ENCODE measurements around the gene BCAR1. TPM values are rescaled to one million over a fixed set of nuclear protein-coding genes. Genes with fewer than 3 reads are reported as not detected.
"Not testable (repeated sequence)": the region's sequence is repeated elsewhere in the genome, so short reads cannot be mapped to it uniquely, and the experiment has no call there.

BCAR1 gene
- polyA plus RNA-seq, 2 donors = 20.2 to 25.7 TPM

- Histone ChIP-seq H3K27ac (ENCODE audit: low read depth in 2 of 2, low read length in 1 of 2) (peak overlapping the region in 1 of 2 donors; percentile 38), H3K36me3 (ENCODE audit: control insufficient read depth in 2 of 2, insufficient read depth in 2 of 2, low read length in 1 of 2) (peaks cover 0 to 7% of the 10 kb centered on the region in 2 donors), H3K4me1 (ENCODE audit: control insufficient read depth in 2 of 2, insufficient read depth in 2 of 2, low read length in 1 of 2) (peaks cover 3 to 19% of the 10 kb centered on the region in 2 donors), H3K27me3 (ENCODE audit: control insufficient read depth in 1 of 2, insufficient read depth in 2 of 2, low read length in 2 of 2) (no peaks in the 10 kb centered on the region), H3K9me3 (ENCODE audit: control insufficient read depth in 2 of 2, insufficient read depth in 1 of 2, low read depth in 1 of 2, low read length in 1 of 2) (no peaks in the 10 kb centered on the region), H3K4me3 (ENCODE audit: low read depth in 1 of 2, low read length in 2 of 2) (no peak overlapping the region)
- WGBS, 2 donors = 47 to 58% methylated on average over 7 of the region's 7 CpGs
Observed at GRCh38 chr16:75288181-75288580, 36.8 kb upstream of the BCAR1 start.

- Histone ChIP-seq H3K4me1 (ENCODE audit: control insufficient read depth in 2 of 2, insufficient read depth in 2 of 2, low read length in 1 of 2) (peaks cover 3 to 16% of the 10 kb centered on the region in 2 donors), H3K9me3 (ENCODE audit: control insufficient read depth in 2 of 2, insufficient read depth in 1 of 2, low read depth in 1 of 2, low read length in 1 of 2) (no peaks in the 10 kb centered on the region), H3K27ac (ENCODE audit: low read depth in 2 of 2, low read length in 1 of 2) (no peak overlapping the region), H3K36me3 (ENCODE audit: control insufficient read depth in 2 of 2, insufficient read depth in 2 of 2, low read length in 1 of 2) (peaks cover 0 to 7% of the 10 kb centered on the region in 2 donors), H3K4me3 (ENCODE audit: low read depth in 1 of 2, low read length in 2 of 2) (no peak overlapping the region), H3K27me3 (ENCODE audit: control insufficient read depth in 1 of 2, insufficient read depth in 2 of 2, low read length in 2 of 2) (no peaks in the 10 kb centered on the region)
- 75 to 79% methylated on average over 5 of the region's 5 CpGs for WGBS, 2 donors
Observed at GRCh38 chr16:75287708-75288107, 36.3 kb upstream of the BCAR1 start.

GRCh38 chr16:75286389-75286788 is 35.0 kb upstream of the BCAR1 start:
- Histone ChIP-seq H3K4me1 (ENCODE audit: control insufficient read depth in 2 of 2, insufficient read depth in 2 of 2, low read length in 1 of 2) (peaks cover 3 to 16% of the 10 kb centered on the region in 2 donors), H3K36me3 (ENCODE audit: control insufficient read depth in 2 of 2, insufficient read depth in 2 of 2, low read length in 1 of 2) (peaks cover 0 to 6% of the 10 kb centered on the region in 2 donors), H3K9me3 (ENCODE audit: control insufficient read depth in 2 of 2, insufficient read depth in 1 of 2, low read depth in 1 of 2, low read length in 1 of 2) (no peaks in the 10 kb centered on the region), H3K4me3 (ENCODE audit: low read depth in 1 of 2, low read length in 2 of 2) (no peak overlapping the region), H3K27ac (ENCODE audit: low read depth in 2 of 2, low read length in 1 of 2) (no peak overlapping the region), H3K27me3 (ENCODE audit: control insufficient read depth in 1 of 2, insufficient read depth in 2 of 2, low read length in 2 of 2) (no peaks in the 10 kb centered on the region)
- 81 to 86% methylated on average over 6 of the region's 6 CpGs for WGBS, 2 donors

- Histone ChIP-seq H3K9me3 (ENCODE audit: control insufficient read depth in 2 of 2, insufficient read depth in 1 of 2, low read depth in 1 of 2, low read length in 1 of 2) (no peaks in the 10 kb centered on the region), H3K4me3 (ENCODE audit: low read depth in 1 of 2, low read length in 2 of 2) (no peak overlapping the region), H3K36me3 (ENCODE audit: control insufficient read depth in 2 of 2, insufficient read depth in 2 of 2, low read length in 1 of 2) (no peaks in the 10 kb centered on the region), H3K4me1 (ENCODE audit: control insufficient read depth in 2 of 2, insufficient read depth in 2 of 2, low read length in 1 of 2) (peaks cover 0 to 2% of the 10 kb centered on the region in 2 donors), H3K27me3 (ENCODE audit: control insufficient read depth in 1 of 2, insufficient read depth in 2 of 2, low read length in 2 of 2) (no peaks in the 10 kb centered on the region), H3K27ac (ENCODE audit: low read depth in 2 of 2, low read length in 1 of 2) (peak overlapping the region in 1 of 2 donors; percentile 47)
- WGBS, 2 donors = 56 to 69% methylated on average over 11 of the region's 11 CpGs
Observed at GRCh38 chr16:75282466-75283281, 31.2 kb upstream of the BCAR1 start.

GRCh38 chr16:75281826-75282225 is 30.4 kb upstream of the BCAR1 start:
- Histone ChIP-seq H3K9me3 (ENCODE audit: control insufficient read depth in 2 of 2, insufficient read depth in 1 of 2, low read depth in 1 of 2, low read length in 1 of 2) (no peaks in the 10 kb centered on the region), H3K36me3 (ENCODE audit: control insufficient read depth in 2 of 2, insufficient read depth in 2 of 2, low read length in 1 of 2) (no peaks in the 10 kb centered on the region), H3K4me3 (ENCODE audit: low read depth in 1 of 2, low read length in 2 of 2) (no peak overlapping the region), H3K27me3 (ENCODE audit: control insufficient read depth in 1 of 2, insufficient read depth in 2 of 2, low read length in 2 of 2) (no peaks in the 10 kb centered on the region), H3K4me1 (ENCODE audit: control insufficient read depth in 2 of 2, insufficient read depth in 2 of 2, low read length in 1 of 2) (no peaks in the 10 kb centered on the region), H3K27ac (ENCODE audit: low read depth in 2 of 2, low read length in 1 of 2) (no peak overlapping the region)
- WGBS, 2 donors = 64 to 65% methylated on average over 6 of the region's 6 CpGs

- H3K36me3 ChIP-seq (ENCODE audit: control insufficient read depth in 2 of 2, insufficient read depth in 2 of 2, low read length in 1 of 2); H3K4me3 ChIP-seq (ENCODE audit: low read depth in 1 of 2, low read length in 2 of 2); H3K27me3 ChIP-seq (ENCODE audit: control insufficient read depth in 1 of 2, insufficient read depth in 2 of 2, low read length in 2 of 2); H3K27ac ChIP-seq (ENCODE audit: low read depth in 2 of 2, low read length in 1 of 2); H3K4me1 ChIP-seq (ENCODE audit: control insufficient read depth in 2 of 2, insufficient read depth in 2 of 2, low read length in 1 of 2); H3K9me3 ChIP-seq (ENCODE audit: control insufficient read depth in 2 of 2, insufficient read depth in 1 of 2, low read depth in 1 of 2, low read length in 1 of 2): not testable (repeated sequence)
- WGBS, 2 donors = 91% methylated on average over 2 of the region's 2 CpGs
Observed at GRCh38 chr16:75281009-75281408, 29.6 kb upstream of the BCAR1 start.

GRCh38 chr16:75280331-75280804 is 28.9 kb upstream of the BCAR1 start:
- Histone ChIP-seq H3K27me3 (ENCODE audit: control insufficient read depth in 1 of 2, insufficient read depth in 2 of 2, low read length in 2 of 2) (no peaks in the 10 kb centered on the region), H3K36me3 (ENCODE audit: control insufficient read depth in 2 of 2, insufficient read depth in 2 of 2, low read length in 1 of 2) (no peaks in the 10 kb centered on the region), H3K27ac (ENCODE audit: low read depth in 2 of 2, low read length in 1 of 2) (no peak overlapping the region), H3K4me1 (ENCODE audit: control insufficient read depth in 2 of 2, insufficient read depth in 2 of 2, low read length in 1 of 2) (no peaks in the 10 kb centered on the region), H3K4me3 (ENCODE audit: low read depth in 1 of 2, low read length in 2 of 2) (no peak overlapping the region), H3K9me3 (ENCODE audit: control insufficient read depth in 2 of 2, insufficient read depth in 1 of 2, low read depth in 1 of 2, low read length in 1 of 2) (no peaks in the 10 kb centered on the region)
- 53 to 75% methylated on average over 8 of the region's 8 CpGs for WGBS, 2 donors

- WGBS, 2 donors = 44 to 47% methylated on average over 10 of the region's 10 CpGs
- Histone ChIP-seq H3K4me3 (ENCODE audit: low read depth in 1 of 2, low read length in 2 of 2) (no peak overlapping the region), H3K36me3 (ENCODE audit: control insufficient read depth in 2 of 2, insufficient read depth in 2 of 2, low read length in 1 of 2) (no peaks in the 10 kb centered on the region), H3K4me1 (ENCODE audit: control insufficient read depth in 2 of 2, insufficient read depth in 2 of 2, low read length in 1 of 2) (no peaks in the 10 kb centered on the region), H3K9me3 (ENCODE audit: control insufficient read depth in 2 of 2, insufficient read depth in 1 of 2, low read depth in 1 of 2, low read length in 1 of 2) (no peaks in the 10 kb centered on the region), H3K27me3 (ENCODE audit: control insufficient read depth in 1 of 2, insufficient read depth in 2 of 2, low read length in 2 of 2) (no peaks in the 10 kb centered on the region), H3K27ac (ENCODE audit: low read depth in 2 of 2, low read length in 1 of 2) (no peak overlapping the region)
Observed at GRCh38 chr16:75279305-75279704, 27.9 kb upstream of the BCAR1 start.

- H3K4me1 ChIP-seq (ENCODE audit: control insufficient read depth in 2 of 2, insufficient read depth in 2 of 2, low read length in 1 of 2) = peaks cover 0 to 2% of the 10 kb centered on the region in 2 donors
- no peaks in the 10 kb centered on the region for H3K36me3 ChIP-seq (ENCODE audit: control insufficient read depth in 2 of 2, insufficient read depth in 2 of 2, low read length in 1 of 2)
- no peaks in the 10 kb centered on the region for H3K27me3 ChIP-seq (ENCODE audit: control insufficient read depth in 1 of 2, insufficient read depth in 2 of 2, low read length in 2 of 2)
- H3K27ac ChIP-seq (ENCODE audit: low read depth in 2 of 2, low read length in 1 of 2) = no peak overlapping the region
- H3K9me3 ChIP-seq (ENCODE audit: control insufficient read depth in 2 of 2, insufficient read depth in 1 of 2, low read depth in 1 of 2, low read length in 1 of 2) = no peaks in the 10 kb centered on the region
- no peak overlapping the region for H3K4me3 ChIP-seq (ENCODE audit: low read depth in 1 of 2, low read length in 2 of 2)
- 88 to 89% methylated on average over 23 of the region's 23 CpGs for WGBS, 2 donors
Observed at GRCh38 chr16:75273054-75273925, 21.9 kb upstream of the BCAR1 start.

Measured in esophagus (tissue), 2 donors.